Hippocampal formation (tissue), 2 donors: Measurements from ENCODE around the gene SUPT5H.

ENCODE experiments used
- DNase-seq, 2 donors: peaks; one replicate each; lab custom pipeline; 2025; lab: John Stamatoyannopoulos, UW

The SUPT5H gene

GRCh38 chr19:39445196-39446111, at the start of gene SUPT5H:
SUPT5H (plus strand) TSS chr19:39445582; CDS start chr19:39445891, 309 bp downstream.
- DNase-seq = peak; percentile 86 to 93

GRCh38 chr19:39397360-39398296, 47.8 kb upstream of the SUPT5H start:
- peak; percentile 56 to 71 for DNase-seq

- peak in 1 of 2 donors; percentile 44 for DNase-seq
These were observed 47.0 kb upstream of the SUPT5H start for GRCh38 chr19:39398297-39398864.

GRCh38 chr19:39399668-39400050, 45.7 kb upstream of the SUPT5H start:
- no peak for DNase-seq

- DNase-seq = no peak
These were observed 45.3 kb upstream of the SUPT5H start for GRCh38 chr19:39400061-39400460.

- no peak for DNase-seq
These were observed 44.3 kb upstream of the SUPT5H start for GRCh38 chr19:39401070-39401548.

GRCh38 chr19:39401549-39402345, 43.6 kb upstream of the SUPT5H start:
- DNase-seq = no peak

GRCh38 chr19:39402346-39403300, 42.8 kb upstream of the SUPT5H start:
- DNase-seq = peak; percentile 32 to 60

GRCh38 chr19:39403331-39404312, 41.8 kb upstream of the SUPT5H start:
- peak; percentile 45 to 63 for DNase-seq

- DNase-seq = no peak
These were observed 40.0 kb upstream of the SUPT5H start for GRCh38 chr19:39405261-39405957.

- DNase-seq = no peak
These were observed 39.3 kb upstream of the SUPT5H start for GRCh38 chr19:39405958-39406655.

GRCh38 chr19:39406656-39407409, 38.5 kb upstream of the SUPT5H start, which contains the start of gene ZFP36:
ZFP36 (plus strand) TSS chr19:39406847; CDS start chr19:39406905, 58 bp downstream.
- DNase-seq = peak; percentile 31 to 79

- DNase-seq = no peak
These were observed 38.0 kb upstream of the SUPT5H start for GRCh38 chr19:39407410-39407659.

GRCh38 chr19:39407660-39408391, 37.6 kb upstream of the SUPT5H start:
- no peak for DNase-seq

- DNase-seq = no peak
These were observed 36.8 kb upstream of the SUPT5H start for GRCh38 chr19:39408392-39409207.
